ENCODE measurements around the gene JPT1.
"Not testable (repeated sequence)": the region's sequence is repeated elsewhere in the genome, so short reads cannot be mapped to it uniquely, and the experiment has no call there.

JPT1 gene, protein sequence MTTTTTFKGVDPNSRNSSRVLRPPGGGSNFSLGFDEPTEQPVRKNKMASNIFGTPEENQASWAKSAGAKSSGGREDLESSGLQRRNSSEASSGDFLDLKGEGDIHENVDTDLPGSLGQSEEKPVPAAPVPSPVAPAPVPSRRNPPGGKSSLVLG
- 39.8 reads per million, percentile 63 among the genes with 10 or more reads in this experiment for total RNA-seq

- peak; percentile 97 for DNase-seq
These were observed at the start of gene JPT1 for GRCh38 chr17:75154195-75155106. TSS of gene JPT1 (minus strand) at chr17:75154512. CDS start at chr17:75154397, 115 bp downstream.

DNA sequence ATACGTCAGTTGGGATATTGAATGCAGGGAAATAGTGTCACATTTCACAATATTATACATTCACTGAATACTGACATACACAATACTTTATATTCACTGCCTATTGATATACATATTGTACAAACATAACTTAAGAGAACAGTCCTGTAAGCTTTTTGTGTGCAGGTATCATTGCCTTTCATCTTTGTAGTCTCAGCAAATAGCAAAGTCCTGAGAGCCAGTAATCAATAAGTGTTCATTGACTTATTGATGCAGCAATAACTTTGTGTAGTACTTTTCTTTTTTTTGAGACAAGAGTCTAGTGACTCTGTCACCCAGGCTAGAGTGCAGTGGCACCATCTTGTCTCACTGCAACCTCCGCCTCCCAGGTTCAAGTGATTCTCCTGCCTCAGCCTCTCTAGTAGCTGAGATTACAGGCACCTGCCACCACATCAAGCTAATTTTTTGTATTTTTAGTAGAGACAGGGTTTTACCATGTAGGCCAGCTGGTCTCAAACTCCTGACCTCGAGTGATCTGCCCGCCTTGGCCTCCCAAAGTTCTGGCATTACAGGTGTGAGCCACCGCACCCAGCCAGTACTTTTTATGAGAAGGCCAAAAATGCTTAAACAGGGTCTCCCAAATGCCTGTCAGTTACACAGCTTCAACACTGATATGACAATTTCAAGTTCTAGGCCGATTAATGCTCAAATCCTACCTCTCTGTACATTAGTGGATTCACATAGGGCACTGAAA lies 45.7 kb upstream of the JPT1 start:
- no peak for DNase-seq

DNA sequence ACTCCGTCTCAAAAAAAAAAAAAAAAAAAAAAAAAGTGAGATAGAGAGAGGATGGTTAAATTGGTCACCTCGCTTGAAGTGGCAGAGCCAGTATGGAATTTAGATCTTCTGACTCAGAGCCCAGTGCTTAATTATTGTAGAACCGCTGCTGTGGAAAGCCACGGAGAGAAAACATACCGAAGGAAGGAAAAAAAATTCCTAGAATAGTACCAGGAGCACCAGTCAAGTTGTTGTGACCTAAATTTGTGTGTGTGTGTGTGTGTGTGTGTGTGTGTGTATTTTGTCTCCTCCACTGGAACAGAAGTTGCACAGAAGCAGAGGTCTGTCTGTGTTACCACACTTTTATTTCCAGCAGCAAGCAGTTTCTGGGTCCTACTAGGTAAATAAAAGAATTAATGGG lies 40.6 kb upstream of the JPT1 start:
- DNase-seq: no peak

- no peak for DNase-seq
These were observed 37.3 kb upstream of the JPT1 start for GRCh38 chr17:75191584-75191983.

DNA sequence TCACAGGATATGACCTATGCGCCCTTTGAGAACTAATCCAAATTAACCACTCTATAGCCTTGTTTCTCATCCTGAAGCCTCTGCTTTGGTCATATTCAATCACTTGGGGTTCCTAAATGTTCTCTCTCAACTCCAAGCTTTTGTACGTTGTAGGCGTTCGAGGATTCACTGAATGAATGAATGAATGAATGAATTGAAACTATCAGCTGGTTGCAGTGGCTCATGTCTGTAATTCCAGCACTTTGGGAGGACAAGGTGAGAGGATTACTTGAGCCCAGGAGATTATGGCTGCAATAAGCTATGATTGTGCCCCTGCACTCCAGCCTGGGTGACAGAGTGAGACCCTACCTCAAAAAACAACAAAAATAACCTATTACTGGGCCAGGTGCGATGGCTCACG lies 34.3 kb upstream of the JPT1 start:
- no peak for DNase-seq

DNA sequence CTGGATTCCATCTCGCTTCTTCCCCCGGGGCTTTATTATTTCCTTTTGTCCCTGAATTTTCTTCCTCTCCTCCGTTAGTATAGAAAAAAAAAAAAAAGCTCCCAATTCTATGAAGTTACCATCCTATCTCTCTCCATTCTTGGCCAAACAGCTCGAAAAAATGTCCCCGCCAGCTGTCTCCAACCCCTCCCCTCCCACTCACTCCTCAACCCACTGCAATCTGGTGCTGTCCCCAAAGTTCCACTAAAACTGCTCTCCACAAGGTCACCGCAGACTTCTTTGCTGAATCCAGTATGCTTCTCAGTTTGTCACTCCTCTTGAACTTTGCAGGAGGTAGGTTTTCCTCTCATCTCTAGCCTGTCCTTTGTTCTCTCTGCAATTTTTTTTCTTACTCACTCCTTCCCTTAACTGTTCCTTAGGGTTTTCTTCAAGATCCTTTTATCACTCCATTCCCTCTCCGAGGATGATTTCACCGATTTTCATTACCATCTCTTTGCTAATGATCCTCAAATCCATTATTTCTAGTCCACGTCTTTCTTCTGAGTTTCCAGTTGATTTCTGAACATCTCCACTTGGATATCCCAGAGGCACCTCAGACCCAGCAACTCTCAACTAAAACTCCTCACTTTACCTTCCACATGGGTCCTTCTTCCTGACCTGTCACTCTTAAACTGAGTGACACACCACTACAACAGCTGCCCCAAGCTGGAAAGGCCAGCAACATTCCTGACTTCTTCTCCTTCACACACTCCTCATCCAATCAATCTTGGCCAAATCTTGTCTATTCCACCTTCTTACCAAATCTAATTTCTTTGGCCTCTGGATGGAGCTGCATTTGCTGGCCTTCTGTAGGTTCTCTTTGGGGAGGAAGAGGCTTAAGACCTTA lies 29.9 kb upstream of the JPT1 start:
- DNase-seq: no peak

DNA sequence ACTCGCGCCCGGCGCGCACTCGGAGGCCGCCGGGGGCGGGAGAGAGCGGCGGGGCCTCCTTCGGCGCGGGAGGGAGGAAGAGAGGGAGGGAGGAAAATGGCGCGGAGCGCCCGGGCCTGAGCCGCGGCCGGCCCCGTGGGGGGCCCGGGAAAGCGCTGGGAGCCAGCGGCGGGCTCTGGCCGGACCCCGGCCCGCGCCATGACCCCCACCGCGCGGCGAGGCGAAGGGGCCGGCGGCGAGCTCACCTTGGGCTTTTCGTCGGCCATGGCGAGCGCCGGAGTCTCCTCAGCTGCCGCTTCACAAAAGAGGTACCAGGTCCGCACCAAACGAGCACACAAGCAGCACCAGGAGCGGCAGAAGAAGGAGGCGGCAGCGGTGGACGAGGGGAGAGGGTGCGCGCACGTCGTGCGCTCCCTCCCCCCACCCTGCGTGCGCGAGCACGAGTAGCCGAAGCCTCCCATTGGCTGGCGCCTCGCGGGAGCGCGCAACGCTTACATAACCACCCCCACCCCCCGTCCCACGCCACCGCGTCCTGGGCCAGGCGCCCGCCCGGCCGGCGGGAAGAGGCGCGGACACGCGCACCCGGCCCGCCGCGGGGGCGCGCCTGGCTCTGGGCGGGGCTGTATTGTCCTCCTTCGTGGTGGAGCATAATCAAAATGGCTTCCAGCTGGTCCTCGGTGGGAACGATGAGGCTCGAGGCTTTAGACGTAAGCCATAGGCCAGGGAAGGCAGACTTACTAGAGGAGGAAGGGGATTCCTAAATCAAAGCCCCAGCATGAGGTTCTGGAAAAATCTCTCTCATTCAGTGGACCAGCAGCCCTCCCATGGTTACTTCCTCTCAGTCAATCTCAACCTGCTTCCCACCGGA lies 28.5 kb upstream of the JPT1 start, which contains the start of gene SUMO2:
SUMO2 (minus strand) TSS at position 391 of the 868 bp plus-strand sequence; CDS start at position 266, 125 bp downstream.
- DNase-seq: peak; percentile 89

GRCh38 chr17:75182319-75182568 lies 27.9 kb upstream of the JPT1 start:
- DNase-seq: no peak

DNA sequence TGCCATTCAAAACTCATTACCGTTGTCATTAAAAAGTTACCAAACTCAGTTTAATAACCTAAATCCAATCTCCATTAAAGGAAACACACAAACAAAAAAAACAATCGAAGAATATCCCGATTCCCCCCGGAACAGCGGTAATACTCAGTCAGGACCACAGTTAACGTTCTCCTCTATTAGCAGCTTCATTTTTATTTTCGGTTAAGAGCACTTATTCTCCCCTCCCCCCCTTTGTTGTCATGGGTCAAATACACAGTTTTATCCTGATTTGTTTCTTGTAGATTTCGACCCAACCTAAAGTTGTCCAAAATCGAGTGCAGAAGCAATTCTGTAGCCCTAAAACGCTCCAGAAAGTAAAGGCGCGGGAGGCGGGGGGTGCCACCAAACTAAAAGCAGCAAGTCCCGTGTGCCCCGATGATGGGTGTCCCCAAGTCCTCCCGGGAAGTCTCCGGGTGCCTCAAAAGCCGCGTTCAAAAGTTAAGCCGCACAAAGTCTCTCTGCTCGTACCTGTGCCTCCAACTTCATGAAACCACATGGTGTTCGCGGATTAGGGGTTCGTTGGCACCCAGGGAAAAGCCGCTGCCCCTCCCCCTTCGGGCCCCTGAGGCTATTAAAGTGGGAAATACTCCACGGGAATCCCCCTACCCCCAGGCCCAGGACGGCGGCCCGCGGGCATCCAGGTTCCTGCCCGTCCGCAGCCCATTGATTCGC lies 27.5 kb upstream of the JPT1 start:
- peak; percentile 33 for DNase-seq

- DNase-seq: no peak
These were observed 26.8 kb upstream of the JPT1 start for GRCh38 chr17:75181110-75181509.

- no peak for DNase-seq
These were observed 24.1 kb upstream of the JPT1 start for GRCh38 chr17:75178453-75178852.

- DNase-seq: no peak
These were observed 22.3 kb upstream of the JPT1 start for GRCh38 chr17:75176625-75177024.

DNA sequence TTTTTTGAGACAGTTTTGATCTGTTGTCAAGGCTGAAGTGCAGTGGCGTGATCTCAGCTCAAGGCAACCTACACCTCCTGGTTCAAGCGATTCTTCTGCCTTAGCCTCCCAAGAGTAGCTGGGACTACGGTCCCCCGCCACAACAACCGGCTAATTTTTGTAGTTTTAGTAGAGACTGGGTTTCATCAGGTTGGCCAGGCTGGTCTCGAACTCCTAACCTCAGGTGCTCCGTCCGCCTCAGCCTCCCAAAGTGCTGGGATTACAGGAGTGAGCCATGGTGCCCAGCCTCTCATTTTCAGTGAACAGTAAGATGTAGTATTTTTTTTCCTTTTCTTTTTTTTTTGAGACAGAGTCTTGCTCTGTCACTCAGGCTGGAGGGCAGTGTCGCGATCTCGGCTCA lies 20.7 kb upstream of the JPT1 start:
- no peak for DNase-seq

GRCh38 chr17:75173526-75173925 lies 19.2 kb upstream of the JPT1 start:
- no peak for DNase-seq

GRCh38 chr17:75168998-75169397 lies 14.7 kb upstream of the JPT1 start:
- no peak for DNase-seq

GRCh38 chr17:75164606-75165005 lies 10.3 kb upstream of the JPT1 start:
- DNase-seq: not testable (repeated sequence)

DNA sequence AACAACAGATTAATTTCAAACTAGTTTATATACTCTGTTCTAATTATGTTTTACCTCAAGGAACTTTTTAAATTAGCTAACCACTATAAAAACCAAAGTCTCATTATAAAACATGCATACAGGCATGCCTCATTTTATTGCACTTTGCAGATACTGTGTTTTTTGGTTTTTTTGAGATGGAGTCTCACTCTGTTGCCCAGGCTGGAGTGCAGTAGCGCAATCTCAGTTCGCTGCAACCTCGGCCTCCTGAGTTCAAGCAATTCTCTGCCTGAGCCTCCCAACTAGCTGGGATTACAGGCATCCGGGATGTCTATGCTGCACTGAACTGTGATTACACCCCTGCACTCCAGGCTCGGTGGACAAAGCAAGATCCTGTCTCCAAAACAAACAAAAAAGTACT lies 8.8 kb upstream of the JPT1 start:
- DNase-seq: no peak

- no peak for DNase-seq
These were observed 5.9 kb upstream of the JPT1 start for GRCh38 chr17:75160211-75160610.

DNA sequence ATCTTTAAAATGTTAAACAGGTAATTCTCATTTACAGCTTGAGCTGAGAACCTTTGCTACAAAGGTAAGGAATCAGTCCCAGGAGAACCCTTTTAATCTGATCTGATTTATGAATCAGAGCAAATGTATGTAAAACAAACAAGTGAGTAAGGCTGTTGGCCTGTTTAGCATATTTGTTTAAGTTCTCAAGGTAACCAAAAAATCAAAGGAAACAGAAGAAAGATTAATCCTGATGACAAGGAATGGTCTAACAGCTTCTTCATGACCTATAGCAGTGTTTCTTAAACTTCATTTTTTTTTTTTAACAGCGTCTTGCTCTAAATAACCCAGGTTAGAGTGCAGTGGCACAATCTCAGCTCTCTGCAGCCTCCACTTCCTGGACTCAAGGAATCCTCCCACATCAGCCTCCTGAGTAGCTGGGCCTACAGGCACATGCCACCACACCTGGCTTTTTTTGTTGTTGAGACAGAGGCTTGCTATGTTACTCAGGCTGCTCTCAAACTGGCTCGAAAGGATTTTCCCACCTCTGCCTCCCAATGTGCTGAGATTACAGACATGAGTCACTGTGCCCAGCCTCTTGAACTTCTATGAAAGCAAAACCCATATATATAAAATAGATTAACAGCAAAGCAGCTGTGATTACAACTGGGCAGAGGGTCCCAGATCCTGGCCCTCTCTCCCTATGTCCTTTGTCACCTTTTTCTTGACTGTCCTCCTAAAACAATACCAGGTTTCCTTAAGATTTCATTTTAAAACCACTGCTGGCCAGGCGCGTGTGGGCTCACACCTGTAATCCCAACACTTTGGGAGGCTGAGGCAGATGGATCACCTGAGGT lies 5.1 kb upstream of the JPT1 start:
- DNase-seq: no peak

- DNase-seq: not testable (repeated sequence)
These were observed 4.2 kb upstream of the JPT1 start for GRCh38 chr17:75158480-75158879.

All from effector CD4-positive, alpha-beta T cell (primary cell).